RKO (cell line): ENCODE results near the gene MEMO1.
"Not testable (repeated sequence)": the region's sequence is repeated elsewhere in the genome, so short reads cannot be mapped to it uniquely, and the experiment has no call there.

ENCODE experiments used
- DNase-seq: peaks from one replicate; pipeline ENCODE4 v3.0.0-alpha.2; 2016; ENCODE audit warnings: low spot score

The MEMO1 gene

GRCh38 chr2:32010670-32011484 lies at the start of gene MEMO1:
Gene MEMO1, minus strand, starts transcription at chr2:32011008. Its CDS starts 761 bp downstream, at chr2:32010247.
- DNase-seq: peak; percentile 95

- DNase-seq: no peak
Observed at GRCh38 chr2:32060266-32060665, 49.5 kb upstream of the MEMO1 start.

DNA sequence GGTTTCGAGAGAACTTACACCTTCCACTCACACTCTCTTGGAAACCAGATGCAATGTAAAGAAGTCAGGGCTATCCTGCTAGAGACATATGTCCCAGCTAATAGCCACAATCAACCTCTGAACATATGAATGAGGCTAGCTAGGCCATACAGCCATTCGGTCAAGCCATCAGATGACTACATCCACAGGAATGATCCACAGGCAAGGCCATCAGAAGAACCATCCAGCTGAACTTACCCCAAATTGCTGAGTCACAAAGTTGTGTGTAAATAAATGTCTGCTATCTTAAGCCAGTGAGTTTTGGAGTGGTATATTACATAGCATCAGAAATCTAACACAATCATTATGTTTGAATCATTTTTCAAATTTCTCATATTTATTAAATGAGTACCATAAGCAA lies 47.3 kb upstream of the MEMO1 start:
- DNase-seq: peak; percentile 34

DNA sequence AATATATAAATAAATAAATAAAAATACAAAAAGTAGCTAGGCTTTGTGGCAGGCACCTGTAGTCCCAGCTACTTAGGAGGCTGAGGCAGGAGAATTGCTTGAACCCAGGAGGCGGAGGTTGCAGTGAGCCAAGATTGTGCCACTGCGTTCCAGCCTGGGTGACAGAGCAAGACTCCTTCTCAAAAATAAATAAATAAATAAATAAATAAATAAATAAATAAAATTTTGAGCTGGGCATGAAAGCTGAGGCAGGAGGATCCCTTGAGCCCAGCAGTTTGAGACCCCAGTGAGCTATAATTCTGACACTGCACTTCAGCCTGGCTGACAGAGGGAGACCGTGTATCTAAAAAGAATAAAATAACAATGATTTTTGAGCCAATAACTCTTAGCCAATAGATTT lies 43.8 kb upstream of the MEMO1 start:
- not testable (repeated sequence) for DNase-seq

DNA sequence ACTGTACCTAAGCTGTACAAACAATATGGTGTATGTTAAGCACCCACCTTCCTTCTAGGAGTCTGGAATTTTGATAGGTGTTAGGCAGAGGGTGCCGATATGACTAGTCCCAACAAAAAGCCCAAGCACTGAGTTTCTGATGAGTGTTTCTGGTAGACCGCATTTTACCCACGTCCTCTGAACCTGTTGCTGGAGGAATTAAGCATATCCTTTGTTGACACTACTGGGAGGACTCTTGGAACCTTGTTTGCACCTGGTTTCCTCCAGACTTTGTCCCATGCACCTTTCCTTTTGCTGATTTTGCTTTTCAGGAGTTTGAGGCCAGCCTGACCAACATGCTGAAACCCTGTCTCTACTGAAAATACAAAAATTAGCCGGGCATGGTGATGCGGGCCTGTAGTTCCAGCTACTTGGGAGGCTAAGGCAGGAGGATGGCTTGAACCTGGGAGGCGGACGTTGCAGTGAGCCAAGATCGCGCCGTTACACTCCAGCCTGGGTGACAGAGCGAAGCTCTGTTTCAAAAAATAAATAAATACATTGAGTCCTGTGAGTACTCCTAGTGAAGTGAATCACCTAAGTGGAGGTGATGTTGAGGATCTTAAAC lies 41.1 kb upstream of the MEMO1 start:
- no peak for DNase-seq

- DNase-seq: no peak
Observed at GRCh38 chr2:32043561-32043960, 32.8 kb upstream of the MEMO1 start.

- DNase-seq: peak; percentile 96
Observed at GRCh38 chr2:32039447-32040219, 28.8 kb upstream of the MEMO1 start, which contains the start of gene DPY30. Gene DPY30, minus strand, starts transcription at chr2:32039805. Its CDS starts 349 bp downstream, at chr2:32039456.

GRCh38 chr2:32034198-32034887 lies 23.5 kb upstream of the MEMO1 start:
- DNase-seq: peak; percentile 51

- not testable (repeated sequence) for DNase-seq
Observed at GRCh38 chr2:32018789-32019482, 8.1 kb upstream of the MEMO1 start.

DNA sequence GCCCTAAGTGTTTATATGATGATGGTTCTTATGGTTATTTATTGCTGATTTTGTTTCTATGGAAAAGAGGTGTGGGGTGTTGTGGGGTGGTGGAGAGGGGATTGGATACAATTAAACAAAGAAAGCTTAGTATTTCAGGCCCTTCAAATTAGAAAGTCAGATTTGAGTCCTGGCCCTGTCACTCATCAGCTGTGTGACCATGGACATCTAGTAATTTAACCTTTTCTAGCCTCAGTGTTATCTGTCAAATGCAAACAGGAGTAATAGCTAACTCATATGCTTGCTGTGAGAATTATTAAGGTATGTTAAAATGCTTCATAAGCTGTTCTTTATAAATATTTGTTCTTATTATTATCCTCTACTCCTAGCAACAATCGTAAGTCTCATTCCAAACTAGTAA lies 2.1 kb upstream of the MEMO1 start:
- no peak for DNase-seq

- DNase-seq: no peak
Observed at GRCh38 chr2:32011485-32011960, 715 bp upstream of the MEMO1 start.

- DNase-seq: peak; percentile 48
Observed at GRCh38 chr2:32010280-32010669, 533 bp downstream of the MEMO1 start.

GRCh38 chr2:32009516-32010256 lies 1.1 kb downstream of the MEMO1 start:
- peak; percentile 32 for DNase-seq

GRCh38 chr2:32008805-32009515 lies 1.8 kb downstream of the MEMO1 start:
- peak; percentile 44 for DNase-seq

GRCh38 chr2:32007121-32007391 lies 3.8 kb downstream of the MEMO1 start:
- DNase-seq: no peak

DNA sequence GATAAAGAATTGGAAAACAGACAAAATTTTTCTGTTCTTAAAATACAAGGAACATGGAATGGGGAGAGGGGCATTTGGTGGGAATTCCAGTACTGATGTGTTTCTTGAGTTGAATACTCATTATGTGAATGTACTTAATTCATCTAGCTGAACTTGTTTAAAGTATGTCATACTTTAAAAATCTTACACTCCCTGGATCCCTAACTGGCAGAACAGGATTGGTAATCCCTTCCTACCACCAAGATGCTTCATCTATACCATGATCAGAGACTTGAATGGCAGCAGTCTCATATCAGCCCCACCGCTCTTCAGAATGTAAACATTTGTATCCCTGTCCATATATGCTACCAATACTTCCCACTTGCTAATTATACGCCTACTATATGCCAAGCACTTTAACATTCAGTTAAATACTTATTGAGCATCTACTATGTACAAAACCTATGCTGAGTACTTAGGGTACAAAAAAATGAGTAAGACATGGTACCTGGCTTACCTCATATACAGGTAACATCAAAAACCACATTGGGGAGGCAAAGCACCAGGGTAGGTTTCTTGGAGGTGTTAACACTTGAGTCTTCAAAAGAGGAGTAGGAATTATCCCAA lies 5.3 kb downstream of the MEMO1 start:
- DNase-seq: no peak

- no peak for DNase-seq
Observed at GRCh38 chr2:32003791-32004190, 7.0 kb downstream of the MEMO1 start.

DNA sequence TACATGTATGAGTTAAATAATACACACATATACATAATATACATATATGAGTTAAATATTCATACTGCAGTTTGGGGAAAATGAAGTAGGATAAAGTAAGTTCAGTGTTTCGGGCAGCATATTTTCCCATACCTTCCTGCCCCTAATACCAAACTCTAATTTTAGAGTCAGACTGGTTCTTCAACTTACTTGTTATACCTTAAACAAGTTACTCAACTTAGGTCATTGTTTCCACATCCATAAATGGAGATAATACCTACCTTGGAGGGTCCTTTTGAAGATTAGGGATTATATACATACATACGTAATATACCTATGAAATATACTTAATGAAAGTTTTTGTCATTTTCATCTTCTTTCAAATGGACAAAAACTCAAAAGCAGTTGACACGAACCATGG lies 8.4 kb downstream of the MEMO1 start:
- no peak for DNase-seq

DNA sequence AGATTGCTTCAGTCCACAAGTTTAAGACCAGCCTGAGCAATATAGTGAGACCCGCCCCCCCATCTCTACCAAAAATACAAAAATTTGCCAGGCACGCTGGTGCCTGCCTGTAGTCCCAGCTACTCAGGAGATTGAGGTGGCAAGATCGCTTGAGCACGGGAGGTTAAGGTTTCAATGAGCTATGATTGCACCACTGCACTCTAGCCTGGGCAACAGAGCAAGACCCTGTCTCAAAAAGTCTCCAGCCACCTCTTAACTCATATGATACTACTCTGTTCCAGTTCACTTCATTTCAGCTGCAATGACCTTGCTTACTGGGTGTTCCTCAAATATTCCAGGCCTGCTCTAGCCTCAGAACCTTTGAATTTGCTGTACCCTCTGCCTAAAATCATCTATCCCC lies 11.4 kb downstream of the MEMO1 start:
- DNase-seq: no peak
